Dedifferentiated amniotic fluid mesenchymal stem cell (primary cell): ENCODE data around the gene TAS2R1.

ENCODE experiments used
- DNase-seq: peaks from one replicate; pipeline ENCODE4 v3.0.0-alpha.2; 2016; ENCODE audit errors: extremely low spot score

TAS2R1 gene

DNA sequence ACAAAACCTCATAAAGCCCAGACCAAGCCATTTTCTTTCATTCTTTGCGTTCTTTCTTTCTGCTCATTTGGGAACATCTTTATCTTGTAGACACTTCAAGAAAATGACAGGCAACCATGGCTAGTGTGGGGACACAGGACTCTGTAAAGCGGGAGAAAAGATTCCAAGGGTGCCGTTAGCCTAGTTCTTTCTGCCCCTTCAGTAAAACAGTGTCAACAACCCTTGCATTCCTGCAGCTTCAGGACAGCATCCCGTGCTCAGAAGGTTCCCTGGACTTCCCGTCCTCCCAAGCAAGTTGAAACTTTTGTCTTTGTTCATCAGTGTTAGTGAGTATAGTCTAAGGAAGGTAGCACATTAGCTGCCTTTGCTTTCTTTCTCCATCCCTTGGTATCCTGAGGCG, 41.9 kb downstream of the TAS2R1 start:
- no peak for DNase-seq

DNA sequence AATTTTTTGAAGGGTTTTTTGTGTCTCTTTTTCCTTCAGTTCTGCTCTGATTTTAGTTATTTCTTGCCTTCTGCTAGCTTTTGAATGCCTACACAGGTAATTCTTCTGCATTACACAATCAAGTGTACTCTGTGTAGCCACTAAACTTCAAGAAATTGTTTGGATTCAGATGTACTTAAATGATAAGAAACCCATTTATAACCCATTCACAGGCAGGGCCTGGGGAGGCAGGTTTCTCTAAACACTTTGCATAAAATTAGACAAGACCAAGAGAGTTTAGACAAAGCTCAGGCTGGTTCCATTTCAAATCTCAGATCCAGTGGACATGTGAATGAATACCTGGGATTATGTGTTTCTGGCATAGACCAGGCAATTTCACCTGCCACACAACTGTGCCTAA, 43.0 kb downstream of the TAS2R1 start:
- DNase-seq, result no peak

DNA sequence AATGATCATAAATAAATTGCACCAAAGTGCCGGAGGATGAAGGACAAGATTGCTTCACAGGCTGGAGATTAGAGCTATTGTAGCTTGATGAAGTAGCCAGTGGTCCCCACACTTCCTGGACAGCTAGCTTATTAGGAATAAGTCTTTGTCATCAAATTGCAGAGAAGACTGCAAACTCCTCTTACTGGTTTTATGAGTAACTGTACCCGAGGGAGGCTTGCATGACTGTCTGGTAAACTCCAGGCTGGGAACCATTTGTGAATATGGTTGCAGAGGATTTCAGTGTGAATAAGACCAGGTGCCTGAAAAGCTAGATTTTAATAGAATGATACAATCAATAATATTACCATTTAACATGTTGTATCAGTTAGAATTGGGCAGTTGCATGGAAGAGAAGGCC, 47.7 kb downstream of the TAS2R1 start:
- DNase-seq, result no peak
